GM23338 (cell line): ENCODE results near the gene ZNF275. TPM values are rescaled to one million over a fixed set of nuclear protein-coding genes. Genes with fewer than 3 reads are reported as not detected.
A peak's percentile ranks its signal among the peaks of the same experiment; 100 is the strongest.

Source experiments
- ATAC-seq: fragments of 200-7000 bp; cut with Tn5 transposase; 3 replicates; pipeline ENCODE4 v1.9.1; 2020
- DNase-seq: peaks from one replicate; pipeline ENCODE4 v3.0.0-alpha.2; 2015; ENCODE audit warnings: low spot score
- H2AFZ ChIP-seq: fragments of 200-600 bp; sonication (generic); 2 replicates; pipeline ENCODE4 v1.8.0; 2016; ENCODE audit warnings: antibody characterized with exemption, mild to moderate bottlenecking, moderate library complexity
- H3F3A ChIP-seq: fragments of 200-600 bp; sonication (generic); replicated peaks from 2 replicates; pipeline ENCODE4 v1.8.0; 2017; ENCODE audit warnings: antibody characterized with exemption, mixed run types, low read depth
- H3K27ac ChIP-seq: fragments of 200-600 bp; sonication (generic); 2 replicates; pipeline ENCODE4 v1.6.1; 2016; ENCODE audit warnings: low read depth
- H3K27me3 ChIP-seq: fragments of 200-600 bp; sonication (generic); 2 replicates; pipeline ENCODE4 v1.8.0; 2016; ENCODE audit warnings: mild to moderate bottlenecking, mixed run types, moderate library complexity; ENCODE audit not compliant: insufficient read depth
- H3K36me3 ChIP-seq: fragments of 200-600 bp; sonication (generic); 2 replicates; pipeline ENCODE4 v1.8.0; 2016; ENCODE audit warnings: mild to moderate bottlenecking; ENCODE audit not compliant: insufficient read depth
- H3K4me1 ChIP-seq: fragments of 200-600 bp; sonication (generic); 2 replicates; pipeline ENCODE4 v1.8.0; 2016; ENCODE audit warnings: mild to moderate bottlenecking, moderate library complexity; ENCODE audit not compliant: insufficient read depth
- H3K4me2 ChIP-seq: fragments of 200-600 bp; sonication (generic); 2 replicates; pipeline ENCODE4 v1.7.1; 2017; ENCODE audit warnings: mixed run types
- H3K4me3 ChIP-seq: fragments of 200-600 bp; sonication (generic); 2 replicates; pipeline ENCODE4 v1.6.1; 2016; ENCODE audit warnings: mixed run types
- H3K79me2 ChIP-seq: fragments of 200-600 bp; sonication (generic); replicated peaks from 2 replicates; pipeline ENCODE4 v1.8.0; 2017; ENCODE audit warnings: mild to moderate bottlenecking; ENCODE audit not compliant: insufficient read depth
- H3K9me2 ChIP-seq: fragments of 200-600 bp; sonication (generic); 2 replicates; pipeline ENCODE4 v1.8.0; 2017; ENCODE audit not compliant: insufficient read depth
- H4K20me1 ChIP-seq: fragments of 200-600 bp; sonication (generic); replicated peaks from 2 replicates; pipeline ENCODE4 v1.8.0; 2017; ENCODE audit warnings: mild to moderate bottlenecking; ENCODE audit not compliant: insufficient read depth
- H3K27ac Mint-ChIP-seq: 2 replicates; pipeline ENCODE4 v1.8.0; 2020; ENCODE audit warnings: inconsistent platforms, mild to moderate bottlenecking, moderate library complexity, mixed read lengths
- H3K27me3 Mint-ChIP-seq: 3 replicates; pipeline ENCODE4 v1.8.0; 2022; ENCODE audit warnings: low read depth, mild to moderate bottlenecking, moderate library complexity, mixed read lengths, inconsistent platforms; ENCODE audit not compliant: insufficient read depth, poor library complexity
- H3K36me3 Mint-ChIP-seq: 3 replicates; pipeline ENCODE4 v1.8.0; 2021; ENCODE audit warnings: low read depth, mild to moderate bottlenecking, inconsistent platforms, moderate library complexity, mixed read lengths
- H3K4me1 Mint-ChIP-seq: 3 replicates; pipeline ENCODE4 v1.8.0; 2020; ENCODE audit warnings: mild to moderate bottlenecking, inconsistent platforms, mixed read lengths
- H3K4me3 Mint-ChIP-seq: 3 replicates; pipeline ENCODE4 v1.8.0; 2021; ENCODE audit warnings: moderate library complexity, mild to moderate bottlenecking, inconsistent platforms, mixed read lengths
- H3K9me3 Mint-ChIP-seq: 3 replicates; pipeline ENCODE4 v1.8.0; 2020; ENCODE audit warnings: moderate library complexity, mild to moderate bottlenecking, inconsistent platforms, mixed read lengths
- CREB1 ChIP-seq: fragments of 250-450 bp; sonication (Bioruptor Pico); IDR thresholded peaks from 2 replicates; pipeline ENCODE4 v1.5.0; 2020; ENCODE audit warnings: low read depth, mild to moderate bottlenecking, moderate library complexity
- EZH2 ChIP-seq: fragments of 200-600 bp; sonication (generic); IDR thresholded peaks from one replicate; pipeline ENCODE4 v1.8.0; 2017; ENCODE audit warnings: antibody characterized with exemption, mild to moderate bottlenecking, low read depth; ENCODE audit not compliant: unreplicated experiment
- EZH2phosphoT487 ChIP-seq: fragments of 200-600 bp; sonication (generic); IDR thresholded peaks from one replicate; pipeline ENCODE4 v1.8.1; 2018; ENCODE audit warnings: antibody characterized with exemption; ENCODE audit not compliant: unreplicated experiment
- JUNB ChIP-seq: IDR thresholded peaks from one replicate; pipeline ENCODE4 v1.6.1; 2016; ENCODE audit warnings: antibody characterized with exemption; ENCODE audit not compliant: unreplicated experiment
- NANOG ChIP-seq: IDR thresholded peaks from 2 replicates; pipeline ENCODE4 v1.6.1; 2016; ENCODE audit warnings: antibody characterized with exemption, borderline replicate concordance
- POLR2AphosphoS5 ChIP-seq: IDR thresholded peaks from 2 replicates; pipeline ENCODE4 v1.6.1; 2016; ENCODE audit warnings: antibody characterized with exemption, low read depth
- STAT1 ChIP-seq: IDR thresholded peaks from one replicate; pipeline ENCODE4 v1.6.1; 2016; ENCODE audit warnings: antibody characterized with exemption; ENCODE audit not compliant: unreplicated experiment
- ZNF114 ChIP-seq: fragments of 250-450 bp; sonication (Bioruptor Pico); IDR thresholded peaks from 2 replicates; pipeline ENCODE4 v1.5.0; 2020; ENCODE audit warnings: mild to moderate bottlenecking, moderate library complexity
- ZNF331 ChIP-seq: fragments of 250-450 bp; sonication (Bioruptor Pico); IDR thresholded peaks from 2 replicates; pipeline ENCODE4 v1.5.0; 2020; ENCODE audit warnings: low read depth, mild to moderate bottlenecking, moderate library complexity
- long read RNA-seq: library from polyadenylated mRNA; unstranded; transcript quantifications from one replicate; pipeline ENCODE4 v2.0.0, GENCODE V29; 2020; ENCODE audit not compliant: unreplicated experiment
- polyA plus RNA-seq: library from polyadenylated mRNA; unstranded; fragments of >200 nt; fragmentation: Nextera tagmentation; extraction: Ambion mirVana; gene quantifications from 2 replicates; pipeline ENCODE4 v1.2.1, GENCODE V29; 2016
- total RNA-seq: library from RNA; depleted of rRNA; stranded (reverse); fragments of >200 nt; shearing (Covaris generic); gene quantifications from 2 replicates; pipeline ENCODE4 v1.2.3, GENCODE V29; 2014; rRNA removed
- TF ChIP-seq, protein P1 (sequence below): fragments of 250-450 bp; sonication (Bioruptor Pico); IDR thresholded peaks from 2 replicates; pipeline ENCODE4 v1.5.0; 2020; ENCODE audit warnings: mild to moderate bottlenecking, moderate library complexity
- TF ChIP-seq, protein P2 (sequence below), 2 experiments: fragments of 200-600 bp in 1 of 2; sonication (generic) in 1 of 2; conservative IDR thresholded peaks; 2 replicates each; pipeline versions ENCODE4 v1.5.1 to v1.6.1; 2016 to 2017; ENCODE audit warnings: antibody characterized with exemption in 2 of 2, low read depth in 2 of 2, mild to moderate bottlenecking in 2 of 2, moderate library complexity in 1 of 2
- TF ChIP-seq, protein P3 (sequence below): IDR thresholded peaks from 2 replicates; pipeline ENCODE4 v1.6.1; 2016; ENCODE audit warnings: antibody characterized with exemption

ZNF275 gene, protein sequence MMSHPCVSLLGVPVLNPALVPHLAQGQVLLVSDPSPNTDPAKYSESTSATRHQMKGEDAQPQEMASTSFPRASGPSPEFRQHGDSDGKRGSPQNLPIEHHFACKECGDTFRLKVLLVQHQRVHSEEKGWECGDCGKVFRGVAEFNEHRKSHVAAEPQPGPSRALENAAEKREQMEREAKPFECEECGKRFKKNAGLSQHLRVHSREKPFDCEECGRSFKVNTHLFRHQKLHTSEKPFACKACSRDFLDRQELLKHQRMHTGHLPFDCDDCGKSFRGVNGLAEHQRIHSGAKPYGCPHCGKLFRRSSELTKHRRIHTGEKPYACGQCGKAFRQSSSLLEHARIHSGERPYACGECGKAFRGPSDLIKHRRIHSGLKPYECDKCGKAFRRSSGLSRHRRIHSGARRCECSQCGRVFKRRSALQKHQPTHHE
- total RNA-seq (12.3 and 13.0 TPM in 2 replicates), polyA plus RNA-seq (3.2 TPM in 2 replicates)
- long read RNA-seq, partial matches to known transcripts: 0 of 2 reads
- long read RNA-seq, other reads (novel, unspliced or antisense): 2 of 2 reads

DNA sequence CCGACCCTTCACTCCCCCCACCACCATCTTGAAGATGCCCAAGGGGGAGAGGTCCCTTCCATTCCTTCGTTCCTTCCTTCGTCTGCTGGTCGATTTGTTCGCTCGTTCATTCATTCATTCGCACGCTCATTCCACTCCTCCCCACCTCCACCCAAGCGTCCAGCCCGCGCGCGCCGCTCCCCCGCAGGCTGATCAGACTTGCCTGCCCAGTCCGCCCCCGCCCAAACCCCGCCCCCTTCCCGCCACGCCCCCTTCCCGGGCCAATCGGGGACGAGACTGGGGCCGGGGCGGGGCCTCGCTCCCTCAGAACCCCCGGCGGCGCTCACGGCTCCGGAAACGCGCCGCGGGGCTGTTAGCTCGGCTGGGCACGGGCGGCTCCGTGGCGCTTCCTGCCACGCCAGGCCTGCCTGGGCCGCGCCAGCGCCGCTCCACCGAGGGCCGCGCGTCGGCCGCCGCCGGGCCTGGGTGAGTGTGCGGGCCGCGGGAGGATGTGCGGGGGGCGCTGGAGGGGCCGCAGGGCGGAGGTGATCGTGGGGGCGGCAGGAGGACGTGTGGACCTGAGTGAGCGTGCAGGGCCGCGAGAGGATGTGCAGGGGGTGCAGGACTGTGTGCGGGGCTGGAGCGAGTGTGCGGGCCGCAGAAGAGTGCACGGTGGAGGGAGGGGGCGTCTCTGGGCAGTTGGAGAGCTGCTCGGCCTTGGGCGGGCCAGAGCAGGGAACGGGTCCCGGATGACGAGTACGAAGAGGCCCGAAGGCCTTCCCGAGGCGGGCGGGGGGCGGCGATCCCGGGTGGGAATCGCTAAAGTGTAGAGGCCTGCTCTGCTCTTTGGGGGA, at the start of gene ZNF275:
Gene ZNF275, plus strand, starts transcription at position 333 of the 833 bp plus-strand sequence. CDS start 2,527 bp downstream, outside the sequence.
- Histone ChIP-seq H3K4me1 (peaks cover 12% of the 10 kb centered on the region; the same call in 1 of the 2 replicates), H3K79me2 (peaks cover 6% of the 10 kb centered on the region; the same call in 1 of the 2 replicates), H3K4me3 (peak within 1 kb of the TSS; percentile 72), H4K20me1 (no peaks in the 10 kb centered on the region), H3K4me2 (peak within 1 kb of the TSS; percentile 76), H2AFZ (peak within 1 kb of the TSS; percentile 63; the same call in 1 of the 2 replicates), H3K9me2 (no peaks in the 10 kb centered on the region), H3K27me3 (no peaks in the 10 kb centered on the region), H3K27ac (no peak within 1 kb of the TSS), H3K36me3 (no peaks in the 10 kb centered on the region), H3F3A (no peaks in the 10 kb centered on the region)
- Mint-ChIP-seq H3K36me3 (peaks cover 16% of the 10 kb centered on the region; the same call in 2 of the 3 replicates), H3K27me3 (peaks cover 1% of the 10 kb centered on the region), H3K27ac (peak within 1 kb of the TSS; percentile 89), H3K4me1 (peaks cover 19% of the 10 kb centered on the region), H3K9me3 (no peaks in the 10 kb centered on the region), H3K4me3 (peak within 1 kb of the TSS; percentile 94)
- ATAC-seq: peak; percentile 87
- DNase-seq: peak; percentile 70
- no peak for TF ChIP-seq STAT1
- TF ChIP-seq CREB1 (CRISPR knock-in tag): no peak
- no peak; the same call in none of the 2 replicates for TF ChIP-seq POLR2AphosphoS5
- TF ChIP-seq ZNF331: no peak
- no peak for TF ChIP-seq NANOG
- TF ChIP-seq, protein P1, sequence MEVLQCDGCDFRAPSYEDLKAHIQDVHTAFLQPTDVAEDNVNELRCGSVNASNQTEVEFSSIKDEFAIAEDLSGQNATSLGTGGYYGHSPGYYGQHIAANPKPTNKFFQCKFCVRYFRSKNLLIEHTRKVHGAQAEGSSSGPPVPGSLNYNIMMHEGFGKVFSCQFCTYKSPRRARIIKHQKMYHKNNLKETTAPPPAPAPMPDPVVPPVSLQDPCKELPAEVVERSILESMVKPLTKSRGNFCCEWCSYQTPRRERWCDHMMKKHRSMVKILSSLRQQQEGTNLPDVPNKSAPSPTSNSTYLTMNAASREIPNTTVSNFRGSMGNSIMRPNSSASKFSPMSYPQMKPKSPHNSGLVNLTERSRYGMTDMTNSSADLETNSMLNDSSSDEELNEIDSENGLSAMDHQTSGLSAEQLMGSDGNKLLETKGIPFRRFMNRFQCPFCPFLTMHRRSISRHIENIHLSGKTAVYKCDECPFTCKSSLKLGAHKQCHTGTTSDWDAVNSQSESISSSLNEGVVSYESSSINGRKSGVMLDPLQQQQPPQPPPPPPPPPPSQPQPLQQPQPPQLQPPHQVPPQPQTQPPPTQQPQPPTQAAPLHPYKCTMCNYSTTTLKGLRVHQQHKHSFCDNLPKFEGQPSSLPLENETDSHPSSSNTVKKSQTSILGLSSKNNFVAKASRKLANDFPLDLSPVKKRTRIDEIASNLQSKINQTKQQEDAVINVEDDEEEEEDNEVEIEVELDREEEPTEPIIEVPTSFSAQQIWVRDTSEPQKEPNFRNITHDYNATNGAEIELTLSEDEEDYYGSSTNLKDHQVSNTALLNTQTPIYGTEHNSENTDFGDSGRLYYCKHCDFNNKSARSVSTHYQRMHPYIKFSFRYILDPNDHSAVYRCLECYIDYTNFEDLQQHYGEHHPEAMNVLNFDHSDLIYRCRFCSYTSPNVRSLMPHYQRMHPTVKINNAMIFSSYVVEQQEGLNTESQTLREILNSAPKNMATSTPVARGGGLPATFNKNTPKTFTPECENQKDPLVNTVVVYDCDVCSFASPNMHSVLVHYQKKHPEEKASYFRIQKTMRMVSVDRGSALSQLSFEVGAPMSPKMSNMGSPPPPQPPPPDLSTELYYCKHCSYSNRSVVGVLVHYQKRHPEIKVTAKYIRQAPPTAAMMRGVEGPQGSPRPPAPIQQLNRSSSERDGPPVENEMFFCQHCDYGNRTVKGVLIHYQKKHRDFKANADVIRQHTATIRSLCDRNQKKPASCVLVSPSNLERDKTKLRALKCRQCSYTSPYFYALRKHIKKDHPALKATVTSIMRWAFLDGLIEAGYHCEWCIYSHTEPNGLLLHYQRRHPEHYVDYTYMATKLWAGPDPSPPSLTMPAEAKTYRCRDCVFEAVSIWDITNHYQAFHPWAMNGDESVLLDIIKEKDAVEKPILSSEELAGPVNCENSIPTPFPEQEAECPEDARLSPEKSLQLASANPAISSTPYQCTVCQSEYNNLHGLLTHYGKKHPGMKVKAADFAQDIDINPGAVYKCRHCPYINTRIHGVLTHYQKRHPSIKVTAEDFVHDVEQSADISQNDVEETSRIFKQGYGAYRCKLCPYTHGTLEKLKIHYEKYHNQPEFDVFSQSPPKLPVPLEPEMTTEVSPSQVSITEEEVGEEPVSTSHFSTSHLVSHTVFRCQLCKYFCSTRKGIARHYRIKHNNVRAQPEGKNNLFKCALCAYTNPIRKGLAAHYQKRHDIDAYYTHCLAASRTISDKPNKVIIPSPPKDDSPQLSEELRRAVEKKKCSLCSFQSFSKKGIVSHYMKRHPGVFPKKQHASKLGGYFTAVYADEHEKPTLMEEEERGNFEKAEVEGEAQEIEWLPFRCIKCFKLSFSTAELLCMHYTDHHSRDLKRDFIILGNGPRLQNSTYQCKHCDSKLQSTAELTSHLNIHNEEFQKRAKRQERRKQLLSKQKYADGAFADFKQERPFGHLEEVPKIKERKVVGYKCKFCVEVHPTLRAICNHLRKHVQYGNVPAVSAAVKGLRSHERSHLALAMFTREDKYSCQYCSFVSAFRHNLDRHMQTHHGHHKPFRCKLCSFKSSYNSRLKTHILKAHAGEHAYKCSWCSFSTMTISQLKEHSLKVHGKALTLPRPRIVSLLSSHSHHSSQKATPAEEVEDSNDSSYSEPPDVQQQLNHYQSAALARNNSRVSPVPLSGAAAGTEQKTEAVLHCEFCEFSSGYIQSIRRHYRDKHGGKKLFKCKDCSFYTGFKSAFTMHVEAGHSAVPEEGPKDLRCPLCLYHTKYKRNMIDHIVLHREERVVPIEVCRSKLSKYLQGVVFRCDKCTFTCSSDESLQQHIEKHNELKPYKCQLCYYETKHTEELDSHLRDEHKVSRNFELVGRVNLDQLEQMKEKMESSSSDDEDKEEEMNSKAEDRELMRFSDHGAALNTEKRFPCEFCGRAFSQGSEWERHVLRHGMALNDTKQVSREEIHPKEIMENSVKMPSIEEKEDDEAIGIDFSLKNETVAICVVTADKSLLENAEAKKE (CRISPR knock-in tag): no peak
- no peak for TF ChIP-seq EZH2
- no peak for TF ChIP-seq JUNB
- TF ChIP-seq, protein P2, sequence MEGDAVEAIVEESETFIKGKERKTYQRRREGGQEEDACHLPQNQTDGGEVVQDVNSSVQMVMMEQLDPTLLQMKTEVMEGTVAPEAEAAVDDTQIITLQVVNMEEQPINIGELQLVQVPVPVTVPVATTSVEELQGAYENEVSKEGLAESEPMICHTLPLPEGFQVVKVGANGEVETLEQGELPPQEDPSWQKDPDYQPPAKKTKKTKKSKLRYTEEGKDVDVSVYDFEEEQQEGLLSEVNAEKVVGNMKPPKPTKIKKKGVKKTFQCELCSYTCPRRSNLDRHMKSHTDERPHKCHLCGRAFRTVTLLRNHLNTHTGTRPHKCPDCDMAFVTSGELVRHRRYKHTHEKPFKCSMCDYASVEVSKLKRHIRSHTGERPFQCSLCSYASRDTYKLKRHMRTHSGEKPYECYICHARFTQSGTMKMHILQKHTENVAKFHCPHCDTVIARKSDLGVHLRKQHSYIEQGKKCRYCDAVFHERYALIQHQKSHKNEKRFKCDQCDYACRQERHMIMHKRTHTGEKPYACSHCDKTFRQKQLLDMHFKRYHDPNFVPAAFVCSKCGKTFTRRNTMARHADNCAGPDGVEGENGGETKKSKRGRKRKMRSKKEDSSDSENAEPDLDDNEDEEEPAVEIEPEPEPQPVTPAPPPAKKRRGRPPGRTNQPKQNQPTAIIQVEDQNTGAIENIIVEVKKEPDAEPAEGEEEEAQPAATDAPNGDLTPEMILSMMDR (conservative IDR thresholded peaks at IDR 0.05; ENCODE audit: low read depth in 2 of 2): no peak
- TF ChIP-seq EZH2phosphoT487: no peak
- TF ChIP-seq ZNF114 (CRISPR knock-in tag): no peak
- TF ChIP-seq, protein P3, sequence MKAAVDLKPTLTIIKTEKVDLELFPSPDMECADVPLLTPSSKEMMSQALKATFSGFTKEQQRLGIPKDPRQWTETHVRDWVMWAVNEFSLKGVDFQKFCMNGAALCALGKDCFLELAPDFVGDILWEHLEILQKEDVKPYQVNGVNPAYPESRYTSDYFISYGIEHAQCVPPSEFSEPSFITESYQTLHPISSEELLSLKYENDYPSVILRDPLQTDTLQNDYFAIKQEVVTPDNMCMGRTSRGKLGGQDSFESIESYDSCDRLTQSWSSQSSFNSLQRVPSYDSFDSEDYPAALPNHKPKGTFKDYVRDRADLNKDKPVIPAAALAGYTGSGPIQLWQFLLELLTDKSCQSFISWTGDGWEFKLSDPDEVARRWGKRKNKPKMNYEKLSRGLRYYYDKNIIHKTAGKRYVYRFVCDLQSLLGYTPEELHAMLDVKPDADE: no peak
